Activated CD4-positive, CD25-positive, alpha-beta regulatory T cell treated with anti-CD3 and anti-CD28 coated beads, Interleukin-2, amount 50 U/mL, for 16 hours (primary cell): ENCODE results near the gene RNF217.
"Not testable (repeated sequence)": the region's sequence is repeated elsewhere in the genome, so short reads cannot be mapped to it uniquely, and the experiment has no call there.

Experiments
- DNase-seq: peaks from one replicate; pipeline ENCODE4 v3.0.0-alpha.2; 2020; ENCODE audit warnings: low read depth, low spot score

Gene RNF217

DNA sequence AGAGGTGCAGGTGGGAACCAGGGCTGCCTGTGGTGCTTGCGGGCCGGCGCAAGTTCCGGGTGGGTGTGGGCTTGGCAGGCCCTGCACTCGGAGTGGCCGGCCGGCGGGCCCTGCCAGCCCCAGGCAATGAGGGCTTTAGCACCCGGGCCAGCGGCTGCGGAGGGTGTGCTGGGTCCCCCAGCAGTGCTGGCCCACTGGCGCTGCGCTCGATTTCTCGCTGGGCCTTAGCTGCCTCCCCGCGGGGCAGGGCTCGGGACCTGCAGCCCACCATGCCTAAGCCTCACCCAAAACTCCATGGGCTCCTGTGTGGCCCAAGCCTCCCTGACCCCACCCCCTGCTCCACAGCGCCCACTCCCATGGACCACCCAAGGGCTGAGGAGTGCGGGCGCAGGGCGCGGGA lies 163.6 kb downstream of the RNF217 start:
- not testable (repeated sequence) for DNase-seq

DNA sequence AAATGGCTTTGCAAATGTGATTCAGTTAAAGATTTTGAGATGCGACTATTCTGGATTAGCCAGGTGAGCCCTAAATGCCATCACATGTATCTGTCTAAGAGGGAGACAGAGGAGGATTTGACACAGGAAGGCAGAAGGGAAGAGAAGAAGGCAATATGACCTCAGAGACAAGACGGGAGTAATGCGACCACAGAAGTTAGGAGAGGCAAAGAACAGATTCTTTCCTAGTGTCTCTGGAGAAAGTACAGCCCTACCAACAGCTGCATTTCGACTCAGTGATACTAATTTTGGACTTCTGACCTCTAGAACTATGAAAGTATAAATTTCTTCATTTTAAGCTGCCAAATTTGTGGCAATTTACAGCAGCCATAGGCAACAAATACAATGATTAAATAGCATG lies 167.1 kb downstream of the RNF217 start:
- no peak for DNase-seq

DNA sequence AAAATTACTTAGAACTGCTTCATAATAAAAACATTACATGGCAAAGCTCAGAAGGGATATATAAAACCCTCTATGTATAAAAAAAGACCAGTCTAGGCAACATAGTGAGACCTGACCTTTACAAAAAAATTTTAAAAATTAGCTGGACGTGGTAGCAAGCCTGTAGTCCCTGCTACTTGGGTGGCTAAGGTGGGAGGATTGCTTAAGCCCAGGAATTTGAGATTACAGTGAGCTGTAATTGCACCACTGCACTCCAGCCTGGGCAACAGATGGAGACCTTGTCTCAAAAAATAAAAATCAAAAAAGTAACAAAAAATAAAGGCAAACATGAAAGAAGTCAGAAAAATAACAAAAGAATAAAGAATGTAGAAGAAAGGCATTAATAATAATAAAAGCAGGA lies 169.8 kb downstream of the RNF217 start:
- DNase-seq, result no peak

DNA sequence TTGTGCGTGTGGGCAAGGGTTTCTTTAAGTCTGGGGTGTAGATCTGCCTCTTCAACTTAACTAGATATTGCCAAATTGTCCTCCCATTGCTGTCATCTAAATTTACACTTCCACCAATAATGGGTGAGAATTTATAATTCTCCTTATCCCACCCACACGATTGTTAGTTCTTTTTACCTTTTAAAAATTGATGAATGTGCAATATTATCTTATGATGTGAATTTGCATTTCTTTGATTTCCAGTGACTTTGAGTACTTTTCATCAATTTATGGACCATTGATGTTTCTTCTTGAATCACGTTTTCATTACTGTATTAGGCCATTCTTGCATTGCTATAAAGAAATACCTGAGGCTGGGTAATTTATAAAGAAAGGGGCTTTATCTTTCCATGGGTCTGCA lies 174.1 kb downstream of the RNF217 start:
- no peak for DNase-seq

DNA sequence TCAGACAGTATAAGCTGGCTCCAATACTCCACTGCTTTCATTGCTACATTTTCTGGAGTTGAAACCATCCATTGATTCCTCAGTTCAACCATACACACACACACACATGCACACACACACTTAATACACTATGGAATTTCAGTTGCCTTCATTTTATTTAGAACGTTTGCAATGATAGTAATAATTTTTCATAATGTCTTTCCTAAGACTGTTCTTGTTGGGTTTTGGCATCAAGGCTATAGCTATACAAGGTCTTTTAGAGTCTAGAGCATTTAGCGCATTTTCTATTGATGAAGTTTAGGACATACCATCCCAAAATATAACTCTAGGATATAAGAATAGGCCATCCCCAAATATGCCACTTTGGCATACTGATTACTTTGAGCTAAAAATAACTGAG lies 175.8 kb downstream of the RNF217 start:
- DNase-seq, result no peak

DNA sequence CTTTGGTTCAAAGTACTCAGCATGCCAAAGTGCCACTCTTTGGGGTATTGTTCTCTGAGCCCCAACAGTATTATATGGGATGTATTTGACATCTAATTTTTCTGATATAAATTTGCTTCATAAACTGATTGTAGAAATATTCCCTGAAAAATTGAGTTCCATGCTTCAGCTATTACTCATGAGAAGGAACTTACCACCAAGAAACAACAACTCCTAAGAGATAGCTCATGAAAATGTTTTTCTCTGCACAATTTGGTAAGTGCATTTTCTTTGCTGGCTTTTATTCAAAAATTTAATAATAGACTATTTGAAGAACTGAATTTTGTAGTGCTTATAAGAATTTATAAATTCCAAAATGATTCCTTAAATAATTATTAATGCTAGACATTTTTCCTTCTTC lies 178.6 kb downstream of the RNF217 start:
- no peak for DNase-seq
